ENCODE data around the gene AP1AR.
"Not testable (repeated sequence)": the region's sequence is repeated elsewhere in the genome, so short reads cannot be mapped to it uniquely, and the experiment has no call there.

DNA sequence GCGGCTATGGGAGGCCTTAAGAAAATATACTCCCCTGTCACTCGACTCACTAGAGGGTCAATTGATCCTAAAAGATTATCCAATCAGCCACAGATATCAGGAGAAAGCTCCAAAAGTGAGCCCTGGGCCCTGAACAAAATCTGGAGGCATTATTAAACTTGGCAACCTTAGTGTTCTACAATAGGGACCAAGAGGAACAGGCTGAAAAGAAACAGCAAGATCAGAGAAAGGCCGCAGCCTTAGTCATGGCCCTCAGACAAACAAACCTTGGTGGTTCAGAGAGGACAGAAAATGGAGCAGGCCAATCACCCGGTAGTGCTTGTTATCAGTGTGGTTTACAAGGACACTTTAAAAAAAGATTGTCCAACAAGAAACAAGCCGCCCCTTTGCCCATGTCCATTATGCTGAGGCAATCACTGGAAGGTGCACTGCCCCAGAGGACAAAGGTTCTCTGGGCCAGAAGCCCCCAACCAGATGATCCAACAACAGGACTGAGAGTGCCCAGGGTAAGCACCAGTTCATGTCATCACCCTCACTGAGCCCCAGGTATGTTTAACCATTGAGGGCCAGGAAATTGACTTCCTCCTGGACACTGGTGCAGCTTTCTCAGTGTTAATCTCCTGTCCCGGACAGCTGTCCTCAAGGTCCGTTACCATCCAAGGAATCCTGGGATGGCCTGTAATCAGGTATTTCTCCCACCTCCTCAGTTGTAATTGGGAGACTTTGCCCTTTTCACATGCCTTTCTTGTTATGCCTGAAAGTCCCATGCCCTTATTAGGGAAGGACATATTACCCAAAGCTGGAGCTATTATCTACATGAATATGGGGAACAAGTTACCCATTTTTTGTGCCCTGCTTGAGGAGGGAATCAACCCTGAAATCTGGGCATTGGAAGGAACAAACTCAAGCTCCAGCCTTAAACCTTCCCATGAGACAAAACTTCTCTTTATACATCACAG, 23.2 kb upstream of the AP1AR start:
- not testable (repeated sequence) for TF ChIP-seq POLR2A (IDR thresholded peaks at IDR 0.05; ENCODE audit: low read depth, low read length); CTCF (conservative IDR thresholded peaks at IDR 0.05; ENCODE audit: low read depth, low read length); RAD21 (IDR thresholded peaks at IDR 0.05; ENCODE audit: low read length); MAZ (IDR thresholded peaks at IDR 0.05; ENCODE audit: borderline replicate concordance, low read depth, low read length); MXI1 (IDR thresholded peaks at IDR 0.05; ENCODE audit: borderline replicate concordance, low read depth, low read length); SMC3 (IDR thresholded peaks at IDR 0.05; ENCODE audit: low read depth, low read length); RFX5 (IDR thresholded peaks at IDR 0.05; ENCODE audit: low read depth, low read length); BHLHE40 (IDR thresholded peaks at IDR 0.05; ENCODE audit: low read depth, low read length); CEBPB (IDR thresholded peaks at IDR 0.05; ENCODE audit: low read depth, low read length); CHD1 (IDR thresholded peaks at IDR 0.05; ENCODE audit: low read depth, low read length); FOS (IDR thresholded peaks at IDR 0.05; ENCODE audit: low read depth, low read length); NFE2L2 (IDR thresholded peaks at IDR 0.05; ENCODE audit: low read depth, low read length)
- TF ChIP-seq, protein P1, sequence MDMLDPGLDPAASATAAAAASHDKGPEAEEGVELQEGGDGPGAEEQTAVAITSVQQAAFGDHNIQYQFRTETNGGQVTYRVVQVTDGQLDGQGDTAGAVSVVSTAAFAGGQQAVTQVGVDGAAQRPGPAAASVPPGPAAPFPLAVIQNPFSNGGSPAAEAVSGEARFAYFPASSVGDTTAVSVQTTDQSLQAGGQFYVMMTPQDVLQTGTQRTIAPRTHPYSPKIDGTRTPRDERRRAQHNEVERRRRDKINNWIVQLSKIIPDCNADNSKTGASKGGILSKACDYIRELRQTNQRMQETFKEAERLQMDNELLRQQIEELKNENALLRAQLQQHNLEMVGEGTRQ (IDR thresholded peaks at IDR 0.05; ENCODE audit: low read depth, low read length): not testable (repeated sequence)
- TF ChIP-seq, protein P2, sequence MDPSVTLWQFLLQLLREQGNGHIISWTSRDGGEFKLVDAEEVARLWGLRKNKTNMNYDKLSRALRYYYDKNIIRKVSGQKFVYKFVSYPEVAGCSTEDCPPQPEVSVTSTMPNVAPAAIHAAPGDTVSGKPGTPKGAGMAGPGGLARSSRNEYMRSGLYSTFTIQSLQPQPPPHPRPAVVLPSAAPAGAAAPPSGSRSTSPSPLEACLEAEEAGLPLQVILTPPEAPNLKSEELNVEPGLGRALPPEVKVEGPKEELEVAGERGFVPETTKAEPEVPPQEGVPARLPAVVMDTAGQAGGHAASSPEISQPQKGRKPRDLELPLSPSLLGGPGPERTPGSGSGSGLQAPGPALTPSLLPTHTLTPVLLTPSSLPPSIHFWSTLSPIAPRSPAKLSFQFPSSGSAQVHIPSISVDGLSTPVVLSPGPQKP (IDR thresholded peaks at IDR 0.05; ENCODE audit: borderline replicate concordance, low read depth, low read length): not testable (repeated sequence)

All from IMR-90 (cell line).